ENCODE data around the gene SOS2. TPM values are rescaled to one million over a fixed set of nuclear protein-coding genes. Genes with fewer than 3 reads are reported as not detected.

Gene SOS2
- total and polyA plus RNA-seq, 5 experiments from 2014 or later, result 6.0 to 51.6 (median 15.0) TPM

DNA sequence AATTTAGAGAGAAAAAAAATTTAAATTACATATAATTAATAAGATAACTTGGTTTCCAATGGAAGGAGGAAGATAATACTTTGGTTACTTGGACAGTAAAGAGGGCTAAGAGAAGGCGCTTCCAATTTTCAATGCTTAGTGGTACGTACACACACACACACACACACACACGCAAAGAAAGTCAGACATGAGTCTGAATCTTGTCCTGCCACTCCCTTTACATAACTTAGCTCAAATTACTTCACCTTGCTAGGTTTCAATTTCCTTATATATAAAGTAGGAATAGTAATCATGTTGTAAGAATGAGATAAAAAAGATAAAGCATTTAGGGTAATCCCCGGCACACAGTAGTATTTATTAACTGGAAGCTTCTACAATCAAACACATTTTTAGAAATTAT is 75.3 kb downstream of the SOS2 start:
- H3K4me3 Mint-ChIP-seq, result no peak overlapping the region
- POLR2A ChIA-PET, result interaction anchor here (0.5 kb wide), 1 partner anchor 333 kb away, joined by 5 read pairs; no protein-coding TSS in a partner anchor
- no peak for ATAC-seq
- no peak overlapping the region for H3K27ac Mint-ChIP-seq
- no peak for DNase-seq
- H3K27me3 Mint-ChIP-seq, result no peaks in the 10 kb centered on the region
- H3K9me3 Mint-ChIP-seq, result no peaks in the 10 kb centered on the region
- H3K36me3 Mint-ChIP-seq, result peaks cover 0 to 56% (median 20%) of the 10 kb centered on the region in 3 donors
- no peaks in the 10 kb centered on the region for H3K4me1 Mint-ChIP-seq

DNA sequence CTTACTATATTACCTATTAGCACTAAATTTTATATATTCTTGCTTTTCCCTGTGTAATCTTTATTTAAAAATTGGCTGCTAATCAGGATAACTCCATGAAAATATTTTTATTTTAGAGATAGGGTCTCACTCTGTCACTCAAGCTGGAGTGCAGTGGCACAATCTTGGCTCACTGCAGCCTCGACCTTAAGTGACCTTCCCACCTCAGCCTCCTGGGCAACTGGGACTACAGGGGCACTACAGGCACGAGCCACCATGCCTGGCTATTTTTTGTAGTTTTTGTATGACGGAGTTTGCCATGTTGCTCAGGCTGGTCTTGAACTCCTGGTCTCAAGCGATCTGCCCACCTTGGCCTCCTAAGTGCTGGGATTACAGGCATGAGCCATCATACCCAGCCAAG is 82.6 kb downstream of the SOS2 start:
- ATAC-seq, result no peak
- Mint-ChIP-seq H3K9me3 (no peaks in the 10 kb centered on the region), H3K27me3 (no peaks in the 10 kb centered on the region), H3K4me1 (no peaks in the 10 kb centered on the region), H3K36me3 (peaks cover 4 to 64% (median 18%) of the 10 kb centered on the region in 3 donors), H3K27ac (no peak overlapping the region), H3K4me3 (no peak overlapping the region)
- no peak for DNase-seq
- POLR2A ChIA-PET, result no interaction called here

DNA sequence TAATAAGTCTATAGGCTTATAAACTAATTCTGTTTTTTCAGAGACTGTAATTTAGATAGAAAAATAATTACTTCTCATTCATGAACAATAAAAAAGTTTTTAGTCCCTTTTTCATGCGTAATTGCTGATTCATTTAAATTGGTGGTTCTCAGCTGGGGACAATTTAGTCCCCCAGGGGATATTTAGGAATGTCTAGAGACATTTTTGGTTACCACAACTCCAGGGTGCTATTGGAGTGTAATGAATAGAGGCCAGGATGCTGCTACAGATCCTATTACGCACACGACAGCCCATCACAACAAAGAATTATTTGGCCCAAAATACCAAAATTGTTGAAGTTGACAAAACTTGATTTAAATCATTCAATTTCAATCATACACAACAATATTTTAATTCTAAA is 92.2 kb downstream of the SOS2 start:
- DNase-seq, result no peak
- no peaks in the 10 kb centered on the region for H3K4me1 Mint-ChIP-seq
- no peaks in the 10 kb centered on the region for H3K9me3 Mint-ChIP-seq
- no peak overlapping the region for H3K27ac Mint-ChIP-seq
- H3K27me3 Mint-ChIP-seq, result no peaks in the 10 kb centered on the region
- no peak for ATAC-seq
- peaks cover 0 to 27% (median 0%) of the 10 kb centered on the region in 3 donors for H3K36me3 Mint-ChIP-seq
- no peak overlapping the region for H3K4me3 Mint-ChIP-seq
- POLR2A ChIA-PET, result no interaction called here

DNA sequence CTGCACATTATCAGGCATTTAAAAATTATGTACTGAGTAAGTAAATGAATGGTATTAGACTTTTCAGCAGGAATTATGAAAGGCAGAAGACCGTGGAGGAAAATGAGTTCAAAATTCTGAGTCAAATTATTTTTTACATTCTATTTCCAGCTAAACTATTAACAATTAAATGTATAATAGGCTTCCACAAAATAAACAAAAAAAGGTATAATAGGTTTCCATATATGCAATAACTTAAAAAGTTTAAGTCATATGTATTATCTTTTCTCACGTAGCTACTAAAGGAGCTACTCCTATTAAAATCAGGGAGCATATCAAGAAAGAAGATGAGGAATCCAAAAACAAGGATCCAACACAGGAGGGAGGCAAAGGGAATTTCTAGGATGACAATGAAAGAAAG is 103.6 kb downstream of the SOS2 start:
- ATAC-seq (no peak), DNase-seq (no peak)
- H3K36me3 Mint-ChIP-seq, result peaks cover 7 to 65% (median 20%) of the 10 kb centered on the region in 3 donors
- POLR2A ChIA-PET, result no interaction called here
- no peaks in the 10 kb centered on the region for H3K27me3 Mint-ChIP-seq
- H3K9me3 Mint-ChIP-seq, result no peaks in the 10 kb centered on the region
- H3K4me3 Mint-ChIP-seq, result no peak overlapping the region
- peaks cover 0 to 5% (median under 1%) of the 10 kb centered on the region in 4 donors for H3K4me1 Mint-ChIP-seq
- H3K27ac Mint-ChIP-seq, result no peak overlapping the region

- no peak for ATAC-seq
- H3K4me1 Mint-ChIP-seq, result peaks cover 0 to 5% (median 2%) of the 10 kb centered on the region in 4 donors
- no peak for DNase-seq
- POLR2A ChIA-PET, result no interaction called here
- H3K27me3 Mint-ChIP-seq, result no peaks in the 10 kb centered on the region
- peaks cover 0 to 45% (median 8%) of the 10 kb centered on the region in 3 donors for H3K36me3 Mint-ChIP-seq
- H3K27ac Mint-ChIP-seq, result no peak overlapping the region
- no peaks in the 10 kb centered on the region for H3K9me3 Mint-ChIP-seq
- H3K4me3 Mint-ChIP-seq, result no peak overlapping the region
Observed at GRCh38 chr14:50123062-50123461, 108.3 kb downstream of the SOS2 start.

- DNase-seq, result no peak
- no peaks in the 10 kb centered on the region for H3K27me3 Mint-ChIP-seq
- ATAC-seq, result no peak
- H3K4me3 Mint-ChIP-seq, result no peak overlapping the region
- peaks cover 0 to 5% (median 2%) of the 10 kb centered on the region in 4 donors for H3K4me1 Mint-ChIP-seq
- peaks cover 0 to 39% (median 8%) of the 10 kb centered on the region in 3 donors for H3K36me3 Mint-ChIP-seq
- no peaks in the 10 kb centered on the region for H3K9me3 Mint-ChIP-seq
- no peak overlapping the region for H3K27ac Mint-ChIP-seq
- POLR2A ChIA-PET, result interaction anchor here (0.7 kb wide), 1 partner anchor 13 kb away, joined by 3 read pairs; no protein-coding TSS in a partner anchor
Observed at GRCh38 chr14:50122291-50122690, 109.1 kb downstream of the SOS2 start.

DNA sequence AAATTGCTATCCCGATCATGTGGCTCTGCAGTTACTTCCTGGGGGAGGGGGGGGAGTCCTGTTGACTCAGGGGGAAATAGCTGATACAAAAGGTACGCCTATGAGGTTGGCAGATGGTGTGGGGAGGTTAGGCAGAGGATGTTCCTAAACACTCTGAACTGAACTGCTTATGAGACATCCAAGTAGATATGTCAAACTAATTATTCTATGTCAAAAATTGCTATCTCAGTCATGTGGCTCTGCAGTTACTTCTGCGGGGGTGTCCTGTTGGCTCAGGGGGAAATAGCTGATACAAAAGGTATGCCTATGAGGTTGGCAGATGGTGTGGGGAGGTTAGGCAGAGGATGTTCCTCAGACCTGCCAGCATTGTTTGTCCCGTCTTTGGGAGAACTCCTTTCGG is 109.9 kb downstream of the SOS2 start:
- Mint-ChIP-seq H3K27ac (no peak overlapping the region), H3K36me3 (peaks cover 0 to 36% (median 8%) of the 10 kb centered on the region in 3 donors), H3K9me3 (no peaks in the 10 kb centered on the region)

GRCh38 chr14:50117456-50117855 is 113.9 kb downstream of the SOS2 start:
- Mint-ChIP-seq H3K4me3 (peak overlapping the region in 1 of 10 donors; percentile 12), H3K36me3 (peaks cover 0 to 46% (median 10%) of the 10 kb centered on the region in 3 donors), H3K27me3 (no peaks in the 10 kb centered on the region), H3K27ac (peak overlapping the region in 6 of 10 donors; percentile 7 to 59 (median 35)), H3K9me3 (no peaks in the 10 kb centered on the region), H3K4me1 (peaks cover 6 to 39% (median 26%) of the 10 kb centered on the region in 4 donors)
- POLR2A ChIA-PET, result interaction anchor here (0.6 to 2.8 kb wide), 6 partner anchors 141 to 497 kb away, joined by 3 to 47 read pairs (median 16); partner anchors contain the start of genes KLHDC2, MGAT2, NEMF and RPL36AL
- ATAC-seq, result no peak
- no peak for DNase-seq

More for the DNA sequence above, 109.9 kb downstream of the SOS2 start:
- H3K4me3 Mint-ChIP-seq, result no peak overlapping the region
- peaks cover 2 to 11% (median 7%) of the 10 kb centered on the region in 4 donors for H3K4me1 Mint-ChIP-seq
- no peak for ATAC-seq
- H3K27me3 Mint-ChIP-seq, result no peaks in the 10 kb centered on the region
- POLR2A ChIA-PET, result no interaction called here
- DNase-seq, result no peak

DNA sequence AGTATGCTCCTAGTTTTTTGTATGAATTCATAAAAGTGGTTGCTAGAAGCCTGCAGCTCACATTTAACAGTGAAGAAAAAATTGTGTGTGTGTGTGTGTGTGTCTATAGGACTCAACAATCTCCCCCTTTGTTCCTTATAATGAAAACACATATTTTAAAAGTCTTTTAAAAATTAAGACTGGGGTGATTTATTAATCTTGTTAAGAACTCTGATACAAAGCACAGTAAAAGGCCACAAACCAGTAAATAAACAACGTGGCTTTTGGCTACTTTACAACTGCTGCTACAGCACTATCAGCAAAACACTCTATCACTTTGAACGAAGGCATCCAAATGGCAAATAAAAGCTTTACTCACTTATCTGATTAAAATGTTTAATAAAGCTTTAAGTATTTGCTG is 114.4 kb downstream of the SOS2 start:
- Mint-ChIP-seq H3K4me3 (peak overlapping the region; percentile 91 to 99 (median 97)), H3K36me3 (peaks cover 0 to 51% (median 10%) of the 10 kb centered on the region in 3 donors), H3K9me3 (no peaks in the 10 kb centered on the region), H3K4me1 (peaks cover 6 to 41% (median 26%) of the 10 kb centered on the region in 4 donors), H3K27ac (peak overlapping the region; percentile 96 to 99 (median 99)), H3K27me3 (no peaks in the 10 kb centered on the region)
- no peak for ATAC-seq
- POLR2A ChIA-PET, result interaction anchor here (0.6 to 2.8 kb wide), 20 partner anchors 9 to 497 kb away, joined by 3 to 47 read pairs (median 5); partner anchors contain the start of genes ARF6, KLHDC2, MAP4K5 and MGAT2
- DNase-seq, result no peak

- peak within 1 kb of the TSS; percentile 91 to 99 (median 97) for H3K4me3 Mint-ChIP-seq
- H3K27me3 Mint-ChIP-seq, result no peaks in the 10 kb centered on the region
- H3K4me1 Mint-ChIP-seq, result peaks cover 6 to 41% (median 24%) of the 10 kb centered on the region in 4 donors
- DNase-seq, result peak; percentile 90 to 98 (median 96)
- POLR2A ChIA-PET, result interaction anchor here (0.6 to 2.8 kb wide), 25 partner anchors 8 to 530 kb away, joined by 3 to 47 read pairs (median 4); partner anchors contain the start of genes ARF6, KLHDC2, L2HGDH and MAP4K5
- peak; percentile 95 to 96 for ATAC-seq
- peak within 1 kb of the TSS; percentile 96 to 99 (median 99) for H3K27ac Mint-ChIP-seq
- H3K36me3 Mint-ChIP-seq, result peaks cover 0 to 57% (median 10%) of the 10 kb centered on the region in 3 donors
- H3K9me3 Mint-ChIP-seq, result no peaks in the 10 kb centered on the region
Observed at GRCh38 chr14:50116181-50116956, 115.0 kb downstream of the SOS2 start, which contains the start of gene VCPKMT. TSS of gene VCPKMT (minus strand) at chr14:50116572. CDS start at chr14:50116552, 20 bp downstream.

GRCh38 chr14:50113381-50114035 is 117.9 kb downstream of the SOS2 start:
- Mint-ChIP-seq H3K4me1 (peaks cover 6 to 47% (median 24%) of the 10 kb centered on the region in 4 donors), H3K27ac (peak overlapping the region in 8 of 10 donors; percentile 8 to 85 (median 56)), H3K27me3 (no peaks in the 10 kb centered on the region), H3K36me3 (peaks cover 0 to 75% (median 13%) of the 10 kb centered on the region in 3 donors), H3K9me3 (no peaks in the 10 kb centered on the region), H3K4me3 (peak overlapping the region in 5 of 10 donors; percentile 5 to 47 (median 34))
- no peak for ATAC-seq
- POLR2A ChIA-PET, result interaction anchor here (1.1 to 2.6 kb wide), 2 partner anchors 251 to 253 kb away, joined by 5 to 7 read pairs; no protein-coding TSS in a partner anchor
- DNase-seq, result no peak

- Mint-ChIP-seq H3K36me3 (peaks cover 0 to 81% (median 10%) of the 10 kb centered on the region in 3 donors), H3K4me1 (peaks cover 4 to 32% (median 15%) of the 10 kb centered on the region in 4 donors), H3K27me3 (no peaks in the 10 kb centered on the region), H3K9me3 (no peaks in the 10 kb centered on the region), H3K4me3 (no peak overlapping the region), H3K27ac (peak overlapping the region in 3 of 10 donors; percentile 40 to 46 (median 41))
- POLR2A ChIA-PET, result no interaction called here
- ATAC-seq (no peak), DNase-seq (no peak)
Observed at GRCh38 chr14:50110323-50111037, 120.9 kb downstream of the SOS2 start.

Measured in naive thymus-derived CD8-positive, alpha-beta T cell (primary cell).